GM12892 (cell line): Measurements from ENCODE around the gene ITGA7.

Experiments
- POLR2A ChIP-seq: IDR thresholded peaks from 2 replicates; pipeline ENCODE4 v1.6.1; 2011; ENCODE audit warnings: low read depth, low read length, control low read depth
- POLR2AphosphoS5 ChIP-seq: IDR thresholded peaks from 2 replicates; pipeline ENCODE4 v1.6.1; 2011; ENCODE audit warnings: low read depth, low read length, control low read depth
- TAF1 ChIP-seq: IDR thresholded peaks from 2 replicates; pipeline ENCODE4 v1.6.1; 2011; ENCODE audit warnings: low read depth, mild to moderate bottlenecking, control low read depth, low read length, borderline replicate concordance

DNA sequence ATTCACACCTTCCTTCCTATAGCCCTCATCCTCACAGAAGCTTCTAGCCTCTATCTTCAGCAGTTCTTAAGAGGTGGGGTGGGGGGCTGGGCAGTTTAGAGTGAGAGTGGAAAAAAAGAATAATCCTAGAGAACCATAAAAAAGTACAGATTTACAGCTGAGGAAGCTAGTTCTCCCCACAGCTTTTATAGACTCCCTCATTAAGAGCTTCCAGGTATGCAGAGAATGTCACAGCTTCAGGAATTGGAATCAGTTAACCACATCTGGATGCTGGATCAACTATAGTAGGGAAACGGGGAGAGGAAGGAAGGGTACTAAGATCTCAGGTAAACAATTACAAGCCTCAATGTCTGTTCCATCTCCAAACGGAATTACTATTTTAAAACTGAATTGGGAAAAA lies 47.5 kb upstream of the ITGA7 start:
- no peak for TF ChIP-seq POLR2AphosphoS5
- no peak for TF ChIP-seq POLR2A
- no peak for TF ChIP-seq TAF1
